IPS-20b (cell line): Measurements from ENCODE around the gene HOXC13.

ENCODE experiments used
- H3K27ac ChIP-seq: one replicate; pipeline ENCODE4 v1.5.1; 2013; ENCODE audit warnings: low read length
- H3K27me3 ChIP-seq: 2 replicates; pipeline ENCODE4 v1.6.1; 2013; ENCODE audit warnings: mild to moderate bottlenecking, low read length, inconsistent platforms; ENCODE audit not compliant: insufficient read depth
- H3K36me3 ChIP-seq: 2 replicates; pipeline ENCODE4 v1.6.1; 2013; ENCODE audit warnings: low read depth, mild to moderate bottlenecking, inconsistent platforms, low read length, moderate library complexity; ENCODE audit not compliant: insufficient read depth
- H3K4me1 ChIP-seq: 2 replicates; pipeline ENCODE4 v1.6.1; 2013; ENCODE audit warnings: mild to moderate bottlenecking, control low read depth, inconsistent platforms, low read length, moderate library complexity; ENCODE audit not compliant: insufficient read depth
- H3K4me3 ChIP-seq: 2 replicates; pipeline ENCODE4 v1.5.1; 2013; ENCODE audit warnings: mild to moderate bottlenecking, low read length, inconsistent platforms
- H3K9ac ChIP-seq: 2 replicates; pipeline ENCODE4 v1.6.1; 2013; ENCODE audit warnings: low read depth, mild to moderate bottlenecking, inconsistent platforms, low read length, moderate library complexity
- H3K9me3 ChIP-seq: 2 replicates; pipeline ENCODE4 v1.6.1; 2013; ENCODE audit warnings: mild to moderate bottlenecking, low read depth, low read length, inconsistent platforms; ENCODE audit not compliant: insufficient read depth

Gene HOXC13

DNA sequence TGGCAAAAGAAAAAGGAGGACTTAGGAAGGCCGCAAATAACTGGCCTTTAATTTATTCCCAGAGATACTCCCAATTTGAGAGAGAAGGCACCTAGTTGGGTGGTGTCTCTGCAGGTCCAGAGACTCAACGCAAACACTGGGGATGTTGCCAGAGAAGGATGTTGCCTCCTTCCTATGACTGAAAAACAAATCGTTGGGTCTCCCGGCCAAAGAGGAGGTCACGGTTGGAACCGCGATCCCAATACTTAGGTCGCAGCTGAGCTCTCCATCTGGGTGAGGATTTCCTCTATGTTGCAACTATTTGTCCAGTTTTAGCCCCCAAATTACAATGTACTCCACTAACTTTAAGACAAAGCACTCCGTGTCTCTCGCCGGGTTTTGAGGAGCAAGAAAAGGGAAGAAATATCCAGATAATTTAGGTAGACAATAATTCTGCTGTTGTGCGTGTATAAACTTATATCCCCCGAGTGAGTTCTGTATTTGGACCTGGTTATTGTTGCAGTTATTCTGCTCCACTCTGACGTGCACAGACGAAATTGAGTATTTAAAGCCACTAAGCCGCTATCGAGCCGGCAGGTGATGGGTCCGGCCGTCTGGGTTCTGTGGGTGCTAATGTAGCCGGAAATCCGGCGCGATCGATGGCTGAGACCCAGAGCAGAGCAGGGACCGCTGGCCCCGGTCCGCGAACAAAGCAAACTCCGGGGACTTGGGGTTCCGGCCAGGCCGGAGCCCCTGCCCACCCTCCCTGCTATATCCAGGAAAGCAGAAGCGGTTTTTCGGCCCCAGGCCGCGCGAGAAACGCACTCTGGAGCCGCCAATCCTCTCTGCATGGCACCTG lies 21.8 kb downstream of the HOXC13 start:
- Histone ChIP-seq H3K27ac (no peak overlapping the region), H3K36me3 (no peaks in the 10 kb centered on the region), H3K9me3 (peaks cover 8% of the 10 kb centered on the region; the same call in 1 of the 2 replicates), H3K4me3 (no peak overlapping the region), H3K9ac (no peak overlapping the region), H3K27me3 (peaks cover 100% of the 10 kb centered on the region), H3K4me1 (no peaks in the 10 kb centered on the region)

DNA sequence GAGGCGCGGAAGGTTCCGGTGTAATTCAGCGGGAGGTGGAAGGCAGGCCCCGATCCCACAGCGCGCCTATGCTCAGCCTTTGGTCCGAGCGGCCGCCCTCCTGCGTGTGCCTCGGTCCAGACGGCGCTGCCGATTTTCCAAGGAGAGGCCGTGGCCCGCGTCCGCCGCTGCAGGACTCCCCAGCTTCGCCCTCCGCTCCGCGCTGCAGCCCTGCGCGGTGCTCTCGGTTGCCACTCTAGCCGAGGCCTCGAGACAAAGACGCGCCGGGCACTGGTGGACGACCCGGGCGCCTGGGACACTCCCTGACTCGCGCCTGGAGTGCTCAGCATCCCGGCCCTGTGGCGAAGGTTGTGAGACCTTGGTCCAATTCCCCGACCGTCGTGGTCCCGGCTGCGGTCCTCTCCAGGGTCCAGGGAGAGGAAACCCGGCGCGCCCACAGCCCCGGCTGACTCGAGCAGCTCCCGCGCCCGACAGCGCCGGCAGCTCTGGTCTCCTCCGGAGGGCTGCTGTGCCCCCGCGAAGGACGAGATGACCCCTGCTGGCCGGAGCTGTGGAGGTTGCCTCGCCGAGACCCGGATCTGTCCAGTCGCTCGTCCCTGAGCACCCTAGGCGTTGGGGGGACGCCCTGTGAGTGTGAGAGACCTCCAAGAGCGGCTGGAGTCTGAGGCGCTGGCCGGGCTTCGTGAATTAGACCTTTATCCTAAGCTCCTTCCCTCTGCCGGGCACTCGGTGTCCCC lies 22.6 kb downstream of the HOXC13 start:
- peaks cover 8% of the 10 kb centered on the region; the same call in 1 of the 2 replicates for H3K9me3 ChIP-seq
- H3K4me3 ChIP-seq = no peak overlapping the region
- no peak overlapping the region for H3K27ac ChIP-seq
- H3K9ac ChIP-seq = no peak overlapping the region
- peaks cover 100% of the 10 kb centered on the region for H3K27me3 ChIP-seq
- no peaks in the 10 kb centered on the region for H3K4me1 ChIP-seq
- H3K36me3 ChIP-seq = no peaks in the 10 kb centered on the region

DNA sequence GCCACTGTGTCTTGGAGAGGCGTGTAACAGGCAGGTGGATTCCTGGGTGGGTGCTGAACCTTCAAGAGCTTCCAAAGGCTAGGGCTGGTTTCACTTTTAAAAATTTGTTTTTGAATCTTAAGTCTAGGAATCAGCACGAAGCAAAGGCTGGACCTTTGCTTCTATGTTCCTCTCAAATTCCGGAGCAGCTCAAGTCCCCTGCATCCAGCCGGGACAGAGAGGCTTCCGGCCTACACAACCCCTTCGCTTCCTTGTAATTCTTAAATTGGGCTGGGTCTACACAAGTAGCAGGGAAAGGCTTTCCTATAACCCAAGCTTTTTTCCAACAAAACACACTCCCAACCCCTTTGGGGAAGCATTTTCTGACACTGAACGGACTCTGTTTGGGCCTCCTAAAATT lies 24.4 kb downstream of the HOXC13 start:
- Histone ChIP-seq H3K4me1 (no peaks in the 10 kb centered on the region), H3K27me3 (peaks cover 100% of the 10 kb centered on the region)

DNA sequence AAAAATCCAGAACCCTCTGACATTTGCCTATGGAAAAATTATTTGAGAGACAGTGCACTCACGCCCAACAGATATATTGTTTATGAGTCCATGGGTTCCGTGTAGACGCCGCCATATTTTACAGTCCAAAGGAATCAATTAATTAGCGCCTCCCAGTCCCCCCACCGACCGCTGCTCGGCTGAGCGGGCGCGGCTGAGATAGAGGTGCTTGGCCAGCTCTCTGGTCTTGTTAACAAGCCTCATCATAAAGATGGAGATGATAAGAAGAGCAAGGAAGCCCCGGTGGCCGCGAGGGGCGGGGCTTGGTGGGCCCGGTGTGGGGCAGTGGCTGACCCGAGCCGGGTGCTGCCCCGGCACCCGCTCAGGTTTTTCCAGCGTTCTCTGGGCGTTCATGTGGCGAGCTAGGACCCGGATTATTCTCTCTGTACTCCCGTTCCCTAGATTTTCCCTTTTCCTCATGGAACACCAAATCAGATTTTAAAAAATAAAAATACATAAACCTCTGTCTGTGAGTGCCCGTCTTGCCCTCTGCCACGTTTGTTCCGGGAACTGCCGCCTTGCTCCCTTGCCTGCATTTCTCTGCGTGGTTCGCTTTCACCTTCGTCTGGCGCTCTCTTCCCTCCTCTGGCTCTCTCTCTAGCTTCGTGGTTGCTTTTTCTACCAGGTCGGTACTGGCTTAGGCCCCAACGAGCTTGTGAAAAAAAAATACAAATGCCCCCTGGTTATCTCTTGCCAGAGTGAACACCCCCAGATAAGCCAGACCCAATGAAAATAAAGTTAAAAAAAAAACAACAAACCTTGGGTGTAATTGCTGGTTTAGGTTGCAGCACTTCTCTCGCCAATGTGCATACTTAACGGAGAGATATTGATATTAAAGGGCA lies 25.0 kb downstream of the HOXC13 start:
- peaks cover 6% of the 10 kb centered on the region; the same call in 1 of the 2 replicates for H3K9me3 ChIP-seq
- H3K4me3 ChIP-seq = no peak overlapping the region
- peaks cover 100% of the 10 kb centered on the region for H3K27me3 ChIP-seq
- H3K27ac ChIP-seq = no peak overlapping the region
- no peaks in the 10 kb centered on the region for H3K4me1 ChIP-seq
- no peak overlapping the region for H3K9ac ChIP-seq
- H3K36me3 ChIP-seq = no peaks in the 10 kb centered on the region

More for the DNA sequence above, 24.4 kb downstream of the HOXC13 start:
- Histone ChIP-seq H3K9me3 (peaks cover 6% of the 10 kb centered on the region; the same call in 1 of the 2 replicates), H3K4me3 (no peak overlapping the region), H3K27ac (no peak overlapping the region), H3K9ac (no peak overlapping the region), H3K36me3 (no peaks in the 10 kb centered on the region)

DNA sequence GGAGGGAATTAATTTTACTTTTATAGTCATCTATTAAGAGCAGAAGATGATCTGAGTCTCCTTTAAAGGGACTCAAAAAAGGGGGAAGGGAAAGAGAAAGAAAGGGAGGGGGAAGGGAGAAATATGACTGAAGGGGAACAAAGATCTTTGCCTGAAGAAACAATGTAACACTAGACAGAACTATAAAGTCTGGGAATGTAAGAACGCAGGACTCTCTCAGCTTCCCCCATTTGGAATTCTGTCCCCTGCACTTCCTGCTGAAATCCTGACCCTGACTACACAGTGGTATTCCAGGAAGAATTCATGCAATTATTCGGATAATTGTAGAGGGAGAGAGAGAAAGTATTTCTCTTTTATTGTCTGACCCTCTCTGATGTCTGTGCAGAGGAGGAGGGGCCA lies 25.7 kb downstream of the HOXC13 start:
- H3K27me3 ChIP-seq = peaks cover 100% of the 10 kb centered on the region
- H3K4me1 ChIP-seq = no peaks in the 10 kb centered on the region
- no peaks in the 10 kb centered on the region for H3K36me3 ChIP-seq

DNA sequence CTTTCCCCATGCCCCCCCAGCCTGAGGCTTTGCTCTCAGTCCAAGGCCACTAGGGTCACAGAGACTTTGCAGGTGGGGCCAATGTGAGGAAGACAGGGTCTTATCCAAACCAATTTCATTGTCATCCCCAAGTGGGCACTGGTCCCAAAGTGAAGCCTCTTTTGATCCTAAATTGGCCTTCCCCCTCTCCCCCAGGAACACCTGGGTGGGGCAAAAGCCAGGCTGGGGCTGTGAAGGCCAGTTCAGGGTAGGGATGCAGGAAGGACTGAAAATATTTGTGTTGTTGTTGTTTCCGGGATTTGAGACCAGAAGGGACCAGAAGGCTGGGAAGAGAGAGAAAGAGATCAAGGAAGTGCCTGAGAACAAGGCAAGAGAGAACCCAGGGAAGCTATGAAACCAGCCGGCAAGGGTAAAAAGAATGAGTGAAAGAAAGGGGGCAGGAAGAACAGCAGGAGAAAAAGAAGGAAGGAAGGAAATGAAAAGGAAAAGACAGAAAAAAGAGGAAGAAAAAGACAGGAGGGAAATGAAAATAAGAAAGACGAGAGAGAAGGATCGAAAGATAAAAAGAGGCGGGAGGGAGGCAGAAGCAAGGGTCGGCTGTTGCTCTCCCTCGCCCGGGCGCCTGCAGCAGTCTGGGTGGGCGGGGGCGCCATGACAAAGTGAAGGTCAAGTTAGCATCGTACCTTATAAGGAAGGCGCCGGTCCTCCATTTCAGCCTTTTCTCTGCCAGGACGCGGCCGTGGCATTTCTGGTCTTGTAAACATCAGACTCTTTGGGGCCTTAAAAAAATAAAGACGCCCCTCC lies 26.9 kb downstream of the HOXC13 start:
- Histone ChIP-seq H3K36me3 (no peaks in the 10 kb centered on the region), H3K4me1 (no peaks in the 10 kb centered on the region), H3K9me3 (peaks cover 6% of the 10 kb centered on the region; the same call in 1 of the 2 replicates), H3K4me3 (peak overlapping the region; percentile 22; the same call in 1 of the 2 replicates), H3K9ac (no peak overlapping the region), H3K27ac (no peak overlapping the region), H3K27me3 (peaks cover 100% of the 10 kb centered on the region)

More for the DNA sequence above, 25.7 kb downstream of the HOXC13 start:
- Histone ChIP-seq H3K27ac (no peak overlapping the region), H3K9ac (no peak overlapping the region), H3K9me3 (peaks cover 6% of the 10 kb centered on the region; the same call in 1 of the 2 replicates), H3K4me3 (no peak overlapping the region)

DNA sequence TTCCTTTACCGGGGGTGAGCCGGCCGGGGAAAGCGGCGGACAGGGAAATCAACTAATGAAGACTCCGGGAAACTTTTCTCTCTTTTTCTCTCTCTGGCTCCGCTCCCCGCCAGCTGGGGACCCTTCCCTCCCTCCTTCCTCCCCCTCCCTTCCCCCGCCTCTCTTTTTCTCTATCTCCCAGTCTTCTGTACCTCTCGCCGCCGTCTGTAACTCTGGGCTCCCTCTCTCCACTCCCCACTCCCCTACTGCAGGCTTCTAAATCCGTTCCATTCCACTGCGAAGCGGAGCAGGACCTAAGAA lies 27.4 kb downstream of the HOXC13 start:
- H3K36me3 ChIP-seq = no peaks in the 10 kb centered on the region
- H3K27ac ChIP-seq = no peak overlapping the region
- no peaks in the 10 kb centered on the region for H3K4me1 ChIP-seq
- H3K9ac ChIP-seq = no peak overlapping the region
- peaks cover 100% of the 10 kb centered on the region for H3K27me3 ChIP-seq
- H3K4me3 ChIP-seq = peak overlapping the region; percentile 22; the same call in 1 of the 2 replicates
- peaks cover 6% of the 10 kb centered on the region; the same call in 1 of the 2 replicates for H3K9me3 ChIP-seq

DNA sequence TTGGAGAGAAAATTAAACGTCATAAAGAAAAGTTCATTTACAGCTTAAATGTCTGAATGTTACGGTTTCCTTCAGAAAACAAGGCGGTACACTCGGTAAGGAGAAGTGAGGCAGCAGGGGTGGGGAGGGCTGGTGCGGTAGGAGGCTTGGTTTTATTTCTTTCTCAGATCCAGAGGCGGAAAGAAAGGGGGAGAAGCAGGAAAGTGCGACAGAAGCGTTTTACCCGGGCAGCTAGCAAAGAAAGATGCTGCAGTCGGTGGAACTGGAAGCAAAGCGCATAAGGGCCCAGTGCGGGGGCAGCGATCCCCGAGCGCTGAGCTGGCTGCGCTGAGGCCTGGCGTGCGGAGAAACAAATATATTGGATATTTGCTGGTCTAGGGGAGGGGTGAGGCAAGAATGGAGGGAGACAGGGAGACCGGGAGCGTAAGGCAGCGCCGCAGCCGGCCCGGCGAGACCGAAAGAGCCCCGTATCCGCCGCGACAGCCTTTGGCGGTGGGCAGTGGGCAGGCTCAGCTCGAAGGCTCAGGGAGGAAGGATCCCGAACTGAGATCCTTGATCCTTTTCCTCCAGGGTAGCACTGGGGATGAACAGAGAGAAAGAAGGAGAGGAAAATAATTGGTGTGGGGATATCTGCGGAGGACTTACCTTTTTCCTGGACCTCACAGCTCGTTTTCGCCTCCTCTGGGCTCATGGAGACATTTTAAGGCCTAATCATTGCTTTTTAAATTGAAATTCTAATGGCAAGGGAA lies 27.9 kb downstream of the HOXC13 start:
- no peaks in the 10 kb centered on the region for H3K36me3 ChIP-seq
- H3K27ac ChIP-seq = no peak overlapping the region
- no peak overlapping the region; the same call in 1 of the 2 replicates for H3K4me3 ChIP-seq
- H3K27me3 ChIP-seq = peaks cover 100% of the 10 kb centered on the region
- H3K9me3 ChIP-seq = peaks cover 6% of the 10 kb centered on the region; the same call in 1 of the 2 replicates
- H3K9ac ChIP-seq = no peak overlapping the region
- no peaks in the 10 kb centered on the region for H3K4me1 ChIP-seq

DNA sequence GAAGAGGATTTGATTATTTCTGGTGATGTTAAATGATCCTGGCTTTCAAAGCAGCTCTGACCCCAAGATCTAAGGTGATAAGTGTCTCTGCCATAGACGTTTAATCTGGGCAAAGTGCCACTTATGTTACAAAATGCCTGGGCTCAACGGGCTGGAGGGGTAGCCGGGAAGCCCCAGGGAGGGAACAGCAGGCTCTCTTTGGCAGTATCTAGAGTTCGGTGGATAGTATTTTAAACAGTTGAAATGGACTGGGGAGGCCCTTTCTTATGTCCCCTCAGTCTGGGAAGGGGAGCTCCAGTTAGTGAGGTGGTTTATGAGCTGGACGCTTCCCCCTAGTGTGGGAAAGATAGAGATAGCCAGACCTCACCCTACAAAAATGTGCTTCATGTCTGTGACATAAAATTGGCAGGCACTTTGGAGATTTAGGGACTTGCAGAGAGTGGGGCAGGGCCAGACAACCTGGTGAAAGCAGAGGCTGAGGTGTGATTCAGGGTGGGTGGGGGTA lies 28.8 kb downstream of the HOXC13 start:
- Histone ChIP-seq H3K36me3 (no peaks in the 10 kb centered on the region), H3K9ac (no peak overlapping the region), H3K4me1 (no peaks in the 10 kb centered on the region), H3K9me3 (peaks cover 8% of the 10 kb centered on the region; the same call in 1 of the 2 replicates), H3K27ac (no peak overlapping the region), H3K27me3 (peaks cover 100% of the 10 kb centered on the region), H3K4me3 (no peak overlapping the region)
